Measurements from ENCODE around the gene VSX2.

- TF ChIP-seq CTCF (IDR thresholded peaks at IDR 0.05) (no peak), POLR2A (IDR thresholded peaks at IDR 0.05) (no peak)
Observed at GRCh38 chr14:74261288-74261687, 22.0 kb downstream of the VSX2 start.

Data from body of pancreas (tissue), 4 donors.